Ovary (tissue), 9 donors: ENCODE data around the gene TAGLN2. TPM values are rescaled to one million over a fixed set of nuclear protein-coding genes. Genes with fewer than 3 reads are reported as not detected.

Experiments
- DNase-seq, 5 donors: peaks; one replicate each; pipeline ENCODE4 v3.0.0-alpha.2; 2019 to 2020
- H3K27ac ChIP-seq, 2 donors: fragments of 200-600 bp; one replicate each; pipeline versions ENCODE4 v1.5.1 to v1.8.0; 2019 to 2022
- H3K27me3 ChIP-seq: fragments of 200-600 bp; one replicate; pipeline ENCODE4 v1.8.0; 2022
- H3K36me3 ChIP-seq: fragments of 200-600 bp; sonication (generic); one replicate; pipeline ENCODE4 v1.5.1; 2019
- H3K4me1 ChIP-seq: one replicate; pipeline ENCODE4 v1.8.1; 2013; ENCODE audit warnings: mild to moderate bottlenecking, moderate library complexity; ENCODE audit not compliant: insufficient read depth
- H3K4me3 ChIP-seq: fragments of 200-600 bp; sonication (generic); one replicate; pipeline ENCODE4 v1.5.1; 2017
- H3K9me3 ChIP-seq, 2 donors: fragments of 200-600 bp in 1 of 2; sonication (generic) in 1 of 2; one replicate each; pipeline versions ENCODE4 v1.5.1 to v1.8.1; 2013 to 2019; ENCODE audit warnings: mild to moderate bottlenecking in 1 of 2, moderate library complexity in 1 of 2
- EP300 ChIP-seq: sonication (generic); formaldehyde crosslinking; IDR thresholded peaks from one replicate; pipeline ENCODE4 v1.6.1; 2017; ENCODE audit warnings: antibody characterized with exemption
- POLR2A ChIP-seq: fragments of 450-650 bp; IDR thresholded peaks from one replicate; pipeline ENCODE4 v1.6.1; 2017; ENCODE audit warnings: antibody characterized with exemption, mild to moderate bottlenecking, moderate library complexity
- WGBS, 3 donors: extraction: QIAGEN DNeasy Blood & Tissue Kit in 1 of 3; methylation state at CpG; one replicate each; pipeline versions ENCODE4 v1.1.5 to v1.1.7; 2013 to 2017; 5-methylcytosine and 5-hydroxymethylcytosine counted together
- intact Hi-C, 4 donors: fragments of 100-400 bp; cut with DNase I; formaldehyde crosslinking; loops; one replicate each; pipeline versions ENCODE4 v1.11.0 to v1.15.1; 2022 to 2023
- polyA plus RNA-seq, 2 donors: library from polyadenylated mRNA; stranded (reverse); fragments of 200-250 nt in 1 of 2; fragments of 350-450 nt in 1 of 2; fragmentation: Illumina TruSeq in 1 of 2; extraction: RNeasy Lipid Tissue Mini Kit (QIAGEN cat#74804) in 1 of 2; gene quantifications; one replicate each; pipeline ENCODE4 v1.2.3, GENCODE V29; 2013 to 2014
- total RNA-seq, 7 donors: library from RNA; depleted of rRNA in 2 of 7; stranded (reverse); fragments of >200 nt in 2 of 7; fragmentation: NEBNext Ultra II Directional in 3 of 7; extraction: Animal tissue kit (Norgen Biotek cat#: 25700) in 3 of 7; gene quantifications; one replicate each; pipeline versions ENCODE4 v1.1.0 to v1.2.4, GENCODE V29; 2016 to 2023
- TF ChIP-seq, protein P1 (sequence below), 3 donors: fragments of 450-650 bp in 2 of 3; fragments of 200-600 bp in 1 of 3; IDR thresholded peaks; one replicate each; pipeline versions ENCODE4 v1.5.1 to v1.8.0; 2016 to 2022; ENCODE audit warnings: antibody characterized with exemption in 3 of 3, mild to moderate bottlenecking in 1 of 3
- donor health status: DM: no; HTN: no; CAD: no; lungs with moderate emphysema.
- donor health status: DM: no; HTN: no; CAD: no.
- donor health status: Bipolar disorder and iron deficiency.
- donor health status: DM: yes; HTN: yes; CAD: no.
- donor health status: DM: no; HTN: no; CAD: no.
- donor health status: DM: yes; HTN: yes; CAD: no.

Gene TAGLN2
- total and polyA plus RNA-seq, 9 donors: 81.8 to 266 (median 174) TPM

GRCh38 chr1:159896546-159896930, 28.8 kb downstream of the TAGLN2 start:
- TF ChIP-seq EP300 (no peak), POLR2A (no peak)
- TF ChIP-seq, protein P1, sequence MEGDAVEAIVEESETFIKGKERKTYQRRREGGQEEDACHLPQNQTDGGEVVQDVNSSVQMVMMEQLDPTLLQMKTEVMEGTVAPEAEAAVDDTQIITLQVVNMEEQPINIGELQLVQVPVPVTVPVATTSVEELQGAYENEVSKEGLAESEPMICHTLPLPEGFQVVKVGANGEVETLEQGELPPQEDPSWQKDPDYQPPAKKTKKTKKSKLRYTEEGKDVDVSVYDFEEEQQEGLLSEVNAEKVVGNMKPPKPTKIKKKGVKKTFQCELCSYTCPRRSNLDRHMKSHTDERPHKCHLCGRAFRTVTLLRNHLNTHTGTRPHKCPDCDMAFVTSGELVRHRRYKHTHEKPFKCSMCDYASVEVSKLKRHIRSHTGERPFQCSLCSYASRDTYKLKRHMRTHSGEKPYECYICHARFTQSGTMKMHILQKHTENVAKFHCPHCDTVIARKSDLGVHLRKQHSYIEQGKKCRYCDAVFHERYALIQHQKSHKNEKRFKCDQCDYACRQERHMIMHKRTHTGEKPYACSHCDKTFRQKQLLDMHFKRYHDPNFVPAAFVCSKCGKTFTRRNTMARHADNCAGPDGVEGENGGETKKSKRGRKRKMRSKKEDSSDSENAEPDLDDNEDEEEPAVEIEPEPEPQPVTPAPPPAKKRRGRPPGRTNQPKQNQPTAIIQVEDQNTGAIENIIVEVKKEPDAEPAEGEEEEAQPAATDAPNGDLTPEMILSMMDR (IDR thresholded peaks at IDR 0.05): no peak
- Histone ChIP-seq H3K9me3 (no peaks in the 10 kb centered on the region), H3K27me3 (no peaks in the 10 kb centered on the region), H3K27ac (no peak overlapping the region), H3K4me3 (no peak overlapping the region), H3K36me3 (no peaks in the 10 kb centered on the region), H3K4me1 (peaks cover 4% of the 10 kb centered on the region)
- WGBS, 3 donors: 66 to 78% (median 67%) methylated on average over 3 of the region's 3 CpGs
- intact Hi-C loops: loop anchor here in 1 of 4 donors (5.0 kb wide), 1 partner anchor 269 kb away; no protein-coding TSS in a partner anchor
- no peak for DNase-seq

GRCh38 chr1:159895836-159896545, 29.3 kb downstream of the TAGLN2 start:
- Histone ChIP-seq H3K27ac (no peak overlapping the region), H3K4me3 (no peak overlapping the region), H3K9me3 (no peaks in the 10 kb centered on the region), H3K27me3 (no peaks in the 10 kb centered on the region), H3K4me1 (peaks cover 4% of the 10 kb centered on the region), H3K36me3 (no peaks in the 10 kb centered on the region)
- TF ChIP-seq EP300 (no peak), POLR2A (no peak)
- TF ChIP-seq, protein P1 (IDR thresholded peaks at IDR 0.05): no peak
- no peak for DNase-seq
- 46 to 55% (median 52%) methylated on average over 6 of the region's 6 CpGs for WGBS, 3 donors
- intact Hi-C loops: loop anchor here in 1 of 4 donors (5.0 kb wide), 1 partner anchor 269 kb away; no protein-coding TSS in a partner anchor

DNA sequence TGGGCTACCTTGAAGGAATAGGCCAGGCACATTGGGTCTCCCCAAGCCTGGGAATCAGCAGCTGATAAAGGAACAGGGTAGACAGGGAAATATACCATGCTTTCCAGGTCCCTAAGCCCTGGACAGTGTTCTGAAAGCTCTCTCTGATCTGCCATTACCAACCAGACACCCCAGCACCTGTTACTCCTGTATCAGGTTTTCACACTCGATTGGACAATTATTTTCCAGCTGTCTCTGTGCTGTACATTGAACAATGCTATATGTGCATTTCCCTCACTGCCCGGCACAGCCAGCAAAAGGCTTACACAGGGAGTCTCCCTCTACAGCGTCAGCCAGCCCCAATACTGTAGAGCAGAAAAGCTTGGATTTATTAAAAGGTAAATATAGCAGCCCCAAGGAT, 30.0 kb downstream of the TAGLN2 start:
- no peak for DNase-seq
- TF ChIP-seq, protein P1 (IDR thresholded peaks at IDR 0.05): no peak
- TF ChIP-seq EP300 (no peak), POLR2A (no peak)
- Histone ChIP-seq H3K9me3 (no peaks in the 10 kb centered on the region), H3K4me1 (peaks cover 4% of the 10 kb centered on the region), H3K27me3 (no peaks in the 10 kb centered on the region), H3K4me3 (no peak overlapping the region), H3K36me3 (no peaks in the 10 kb centered on the region), H3K27ac (no peak overlapping the region)
- intact Hi-C loops: loop anchor here in 1 of 4 donors (5.0 kb wide), 1 partner anchor 268 kb away; no protein-coding TSS in a partner anchor
- WGBS, 3 donors: 61 to 73% (median 72%) methylated on average over 3 of the region's 3 CpGs

DNA sequence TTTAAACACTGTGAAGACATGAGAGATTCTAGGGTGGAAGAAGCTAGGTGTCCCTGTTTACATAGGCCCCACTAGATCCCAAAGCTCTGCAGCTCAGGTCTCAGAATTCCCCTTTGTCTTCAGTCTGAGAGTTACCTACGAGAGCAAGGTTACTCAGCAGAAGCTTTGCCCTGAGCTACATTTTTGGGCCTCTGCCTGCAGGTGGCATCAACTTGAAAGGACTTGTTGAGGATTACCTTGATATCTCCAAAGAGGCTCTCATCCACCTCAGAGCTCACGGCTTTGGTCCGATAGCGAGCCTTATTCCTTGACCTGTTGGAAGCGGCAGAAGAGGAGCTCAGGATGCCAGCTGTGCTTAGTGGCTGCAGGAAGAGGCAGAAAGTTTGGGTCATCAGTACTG, 32.4 kb downstream of the TAGLN2 start:
- no peak for TF ChIP-seq EP300
- H3K9me3 ChIP-seq: no peaks in the 10 kb centered on the region
- no peak for DNase-seq
- no peaks in the 10 kb centered on the region for H3K4me1 ChIP-seq
- no peak overlapping the region for H3K27ac ChIP-seq
- H3K4me3 ChIP-seq: no peak overlapping the region
- 87 to 88% (median 87%) methylated on average over 5 of the region's 5 CpGs for WGBS, 3 donors
- intact Hi-C loops: loop anchor here (5.0 kb wide), 2 partner anchors 96 to 111 kb away; partner anchors contain the start of gene DUSP23 (in 2 of the 4)
- H3K36me3 ChIP-seq: no peaks in the 10 kb centered on the region
- no peaks in the 10 kb centered on the region for H3K27me3 ChIP-seq
